Gastrocnemius medialis (tissue), 4 donors: ENCODE results near the gene CSTF1. TPM values are rescaled to one million over a fixed set of nuclear protein-coding genes. Genes with fewer than 3 reads are reported as not detected.

ENCODE experiments used
- ATAC-seq, 2 donors: fragments of 150-250 bp; one replicate each; pipeline ENCODE4 v1.9.1; 2016
- DNase-seq, 2 donors: peaks; one replicate each; pipeline ENCODE4 v3.0.0-alpha.2; 2019
- H3K27ac ChIP-seq, 4 donors: fragments of 200-600 bp; sonication (generic); 1 replicate in 1 of 4; 2 replicates in 3 of 4; pipeline ENCODE4 v1.5.1; 2016 to 2018; ENCODE audit warnings: mild to moderate bottlenecking in 2 of 4, moderate library complexity in 1 of 4
- H3K27me3 ChIP-seq, 3 donors: fragments of 200-600 bp; sonication (generic) in 2 of 3; 1 replicate in 1 of 3; 2 replicates in 2 of 3; pipeline versions ENCODE4 v1.5.1 to v1.6.0; 2016 to 2019; ENCODE audit warnings: mild to moderate bottlenecking in 1 of 3, moderate library complexity in 1 of 3
- H3K36me3 ChIP-seq, 2 donors: fragments of 200-600 bp; sonication (generic) in 1 of 2; one replicate each; pipeline ENCODE4 v1.5.1; 2017 to 2018
- H3K4me1 ChIP-seq, 2 donors: fragments of 200-600 bp; sonication (generic) in 1 of 2; one replicate each; pipeline ENCODE4 v1.5.1; 2016 to 2017; ENCODE audit warnings: mild to moderate bottlenecking in 2 of 2
- H3K4me3 ChIP-seq, 4 donors: fragments of 200-600 bp; sonication (generic) in 3 of 4; 1 replicate in 1 of 4; 2 replicates in 3 of 4; pipeline ENCODE4 v1.5.1; 2016 to 2019; ENCODE audit warnings: mild to moderate bottlenecking in 2 of 4
- H3K9me3 ChIP-seq, 3 donors: fragments of 200-600 bp; sonication (generic) in 2 of 3; 1 replicate in 1 of 3; 2 replicates in 2 of 3; pipeline ENCODE4 v1.5.1; 2016 to 2019
- POLR2A ChIP-seq, 2 donors: fragments of 450-650 bp; IDR thresholded peaks; one replicate each; pipeline ENCODE4 v1.6.1; 2017; ENCODE audit warnings: antibody characterized with exemption in 2 of 2, mild to moderate bottlenecking in 2 of 2, moderate library complexity in 2 of 2
- in situ Hi-C, 4 donors: fragments of 200-750 bp; cut with MboI; loops; one replicate each; pipeline versions ENCODE4 v1.15.0 to v1.8.0; 2017; ENCODE audit warnings: low sequenced_read_pairs in 4 of 4
- intact Hi-C: fragments of 100-400 bp; cut with DNase I; formaldehyde crosslinking; loops from one replicate; pipeline ENCODE4 v1.15.1; 2023; ENCODE audit warnings: low total_unique reads
- total RNA-seq, 4 donors: library from RNA; depleted of rRNA; stranded (reverse); fragments of >200 nt; gene quantifications; one replicate each; pipeline versions ENCODE4 v1.1.0 to v1.2.3, GENCODE V29; 2016
- TF ChIP-seq, protein P1 (sequence below), 5 experiments: fragments of 450-650 bp in 3 of 5; fragments of 200-600 bp in 2 of 5; sonication (generic) in 2 of 5; IDR thresholded peaks in 4 of 5; conservative IDR thresholded peaks in 1 of 5; 1 replicate in 4 of 5; 2 replicates in 1 of 5; pipeline ENCODE4 v1.5.1; 2016 to 2019; ENCODE audit warnings: antibody characterized with exemption in 5 of 5, mild to moderate bottlenecking in 3 of 5, moderate library complexity in 3 of 5

The CSTF1 gene
- total RNA-seq, 4 donors from 2014 or later, result 14.2 to 23.2 (median 18.9) TPM

DNA sequence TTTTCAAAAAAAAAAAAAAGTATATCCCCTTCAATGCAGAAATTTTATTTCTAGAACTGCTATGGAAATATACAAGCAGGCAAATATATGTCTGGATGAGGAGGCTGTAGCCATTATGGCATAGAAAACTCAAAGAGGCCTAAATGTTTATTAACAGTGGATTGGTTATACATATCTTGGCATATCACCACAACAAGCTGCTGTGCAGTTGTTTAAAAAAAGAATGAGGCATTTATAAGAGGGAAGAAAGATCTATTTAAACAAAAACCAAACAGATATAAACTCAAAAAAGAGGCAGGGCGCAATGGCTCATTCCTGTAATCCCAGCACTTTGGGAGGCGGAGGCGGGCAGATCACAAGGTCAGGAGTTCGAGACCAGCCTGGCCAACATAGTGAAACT is 45.8 kb downstream of the CSTF1 start:
- intact Hi-C loops (no loop called here), in situ Hi-C loops (no loop called here)
- Histone ChIP-seq H3K9me3 (no peaks in the 10 kb centered on the region), H3K4me3 (no peak overlapping the region), H3K36me3 (no peaks in the 10 kb centered on the region), H3K27me3 (no peaks in the 10 kb centered on the region), H3K4me1 (no peaks in the 10 kb centered on the region), H3K27ac (no peak overlapping the region)
- TF ChIP-seq, protein P1, sequence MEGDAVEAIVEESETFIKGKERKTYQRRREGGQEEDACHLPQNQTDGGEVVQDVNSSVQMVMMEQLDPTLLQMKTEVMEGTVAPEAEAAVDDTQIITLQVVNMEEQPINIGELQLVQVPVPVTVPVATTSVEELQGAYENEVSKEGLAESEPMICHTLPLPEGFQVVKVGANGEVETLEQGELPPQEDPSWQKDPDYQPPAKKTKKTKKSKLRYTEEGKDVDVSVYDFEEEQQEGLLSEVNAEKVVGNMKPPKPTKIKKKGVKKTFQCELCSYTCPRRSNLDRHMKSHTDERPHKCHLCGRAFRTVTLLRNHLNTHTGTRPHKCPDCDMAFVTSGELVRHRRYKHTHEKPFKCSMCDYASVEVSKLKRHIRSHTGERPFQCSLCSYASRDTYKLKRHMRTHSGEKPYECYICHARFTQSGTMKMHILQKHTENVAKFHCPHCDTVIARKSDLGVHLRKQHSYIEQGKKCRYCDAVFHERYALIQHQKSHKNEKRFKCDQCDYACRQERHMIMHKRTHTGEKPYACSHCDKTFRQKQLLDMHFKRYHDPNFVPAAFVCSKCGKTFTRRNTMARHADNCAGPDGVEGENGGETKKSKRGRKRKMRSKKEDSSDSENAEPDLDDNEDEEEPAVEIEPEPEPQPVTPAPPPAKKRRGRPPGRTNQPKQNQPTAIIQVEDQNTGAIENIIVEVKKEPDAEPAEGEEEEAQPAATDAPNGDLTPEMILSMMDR (IDR thresholded peaks at IDR 0.05 in 4 of 5, conservative IDR thresholded peaks at IDR 0.05 in 1 of 5), result no peak
- no peak for TF ChIP-seq POLR2A (IDR thresholded peaks at IDR 0.05)
- ATAC-seq (no peak), DNase-seq (no peak)

DNA sequence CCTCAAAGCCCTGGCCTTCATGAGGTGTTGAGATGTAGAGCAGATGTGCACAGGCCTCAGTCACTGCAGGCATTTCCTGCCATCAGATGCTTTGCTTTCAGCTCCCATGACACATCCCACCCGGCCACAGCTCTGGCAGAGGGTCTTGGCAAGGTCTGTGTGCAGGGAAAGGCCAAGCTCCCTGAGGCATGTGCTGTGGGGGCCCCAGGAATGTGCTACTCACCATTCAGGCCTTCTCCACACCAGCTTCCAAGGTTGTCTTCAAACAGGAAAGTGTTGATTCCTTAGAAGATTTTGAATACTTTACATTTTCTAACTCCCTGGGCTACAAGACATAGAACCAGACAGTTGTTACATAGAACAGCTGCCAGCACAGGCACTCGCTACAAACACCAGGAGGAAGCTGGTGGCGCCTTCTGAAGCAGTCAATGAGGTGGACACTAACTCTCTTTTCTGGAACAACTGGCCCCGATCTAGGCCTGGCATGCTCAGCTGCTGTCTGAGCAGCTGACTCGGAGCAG is 47.4 kb downstream of the CSTF1 start:
- intact Hi-C loops (no loop called here), in situ Hi-C loops (no loop called here)
- Histone ChIP-seq H3K27ac (no peak overlapping the region), H3K27me3 (no peaks in the 10 kb centered on the region), H3K4me1 (no peaks in the 10 kb centered on the region), H3K9me3 (no peaks in the 10 kb centered on the region), H3K36me3 (no peaks in the 10 kb centered on the region), H3K4me3 (no peak overlapping the region)
- ATAC-seq, result no peak
- peak in 1 of 2 donors; percentile 24 for DNase-seq
- no peak for TF ChIP-seq POLR2A (IDR thresholded peaks at IDR 0.05)
- TF ChIP-seq, protein P1 (IDR thresholded peaks at IDR 0.05 in 4 of 5, conservative IDR thresholded peaks at IDR 0.05 in 1 of 5), result no peak

DNA sequence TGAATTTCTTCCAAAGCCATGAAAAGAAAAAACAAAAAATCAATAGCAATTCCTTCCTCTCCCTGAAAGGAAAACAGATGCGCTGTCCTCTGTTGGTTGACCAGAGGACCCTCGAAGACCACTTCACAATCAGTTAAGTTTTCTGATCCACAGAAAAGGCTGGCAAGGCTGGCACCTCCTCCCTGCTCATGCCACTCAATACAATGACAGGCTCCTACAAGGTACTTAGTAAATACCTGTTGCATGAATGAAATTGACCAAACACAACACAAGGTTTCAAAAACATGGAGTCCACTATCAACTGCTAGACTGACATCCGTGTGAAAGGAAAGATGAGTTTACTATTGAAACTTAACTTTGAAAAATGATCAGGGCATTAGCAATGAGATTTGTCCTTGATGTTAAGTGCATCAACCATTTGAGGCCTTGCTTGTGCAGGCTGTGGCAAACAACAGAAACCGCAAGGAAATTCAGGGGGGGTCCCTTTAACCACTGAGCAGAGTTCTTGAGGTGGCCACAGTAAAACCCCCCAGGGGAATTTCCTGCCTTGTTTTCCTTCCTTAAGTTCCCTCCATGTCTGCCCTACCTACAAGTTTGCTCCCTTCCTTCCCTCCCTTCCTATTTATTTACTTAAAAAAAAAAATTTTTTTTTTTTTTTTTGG is 48.0 kb downstream of the CSTF1 start:
- intact Hi-C loops (no loop called here), in situ Hi-C loops (no loop called here)
- Histone ChIP-seq H3K4me1 (no peaks in the 10 kb centered on the region), H3K36me3 (no peaks in the 10 kb centered on the region), H3K27me3 (no peaks in the 10 kb centered on the region), H3K27ac (no peak overlapping the region), H3K9me3 (no peaks in the 10 kb centered on the region), H3K4me3 (no peak overlapping the region)
- TF ChIP-seq, protein P1 (IDR thresholded peaks at IDR 0.05 in 4 of 5, conservative IDR thresholded peaks at IDR 0.05 in 1 of 5), result no peak
- no peak for TF ChIP-seq POLR2A (IDR thresholded peaks at IDR 0.05)
- ATAC-seq, result no peak
- no peak for DNase-seq

DNA sequence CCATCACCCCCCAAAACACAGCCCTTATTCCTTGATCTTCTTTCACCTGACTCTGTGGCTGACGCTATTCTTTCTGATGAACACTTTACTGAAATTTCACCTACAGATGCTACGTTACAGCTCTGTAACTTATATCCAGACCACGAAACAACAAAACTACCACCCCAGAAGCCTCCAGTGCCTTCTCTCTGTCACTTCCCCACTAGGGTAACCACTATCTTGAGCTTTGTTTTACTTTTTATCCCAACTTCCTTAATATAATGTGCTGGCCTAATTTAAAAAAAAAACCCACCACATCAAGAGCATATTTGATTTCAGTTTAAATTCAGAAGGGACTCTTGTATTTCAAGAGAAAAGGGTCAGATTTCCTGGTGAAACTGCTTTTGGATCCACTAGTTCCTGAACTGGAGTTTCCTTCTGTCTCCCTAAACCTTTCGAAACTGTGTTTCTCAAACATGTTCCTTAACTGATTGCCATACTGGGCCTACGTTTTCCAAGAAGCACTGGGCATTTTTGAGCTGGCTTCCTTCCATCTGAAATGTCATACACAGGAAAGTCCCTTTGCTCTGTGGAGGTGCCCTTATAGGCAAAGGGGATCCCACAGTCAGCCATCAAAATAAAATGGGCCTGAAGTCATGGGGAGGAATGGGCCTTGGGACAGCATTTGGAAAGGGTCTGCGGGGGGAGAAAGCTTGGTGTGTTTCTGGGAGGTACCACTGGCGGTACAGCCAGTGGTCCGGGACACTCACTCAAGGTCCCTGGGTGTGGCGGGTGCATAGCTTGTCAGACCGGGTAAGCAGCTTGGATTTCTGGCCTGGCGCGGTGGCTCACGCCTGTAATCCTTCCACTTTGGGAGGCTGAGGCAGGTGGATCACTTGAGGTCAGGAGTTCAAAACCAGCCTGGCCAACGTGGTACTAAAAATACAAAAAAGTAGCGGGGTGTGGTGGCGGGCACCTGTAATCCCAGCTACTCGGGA is 50.2 kb downstream of the CSTF1 start:
- no peaks in the 10 kb centered on the region for H3K4me1 ChIP-seq
- ATAC-seq (no peak), DNase-seq (no peak)
- H3K36me3 ChIP-seq, result no peaks in the 10 kb centered on the region
- H3K27ac ChIP-seq, result no peak overlapping the region
- H3K27me3 ChIP-seq, result no peaks in the 10 kb centered on the region
- H3K4me3 ChIP-seq, result no peak overlapping the region
- no peaks in the 10 kb centered on the region for H3K9me3 ChIP-seq
- intact Hi-C loops, result no loop called here
- in situ Hi-C loops, result no loop called here
- TF ChIP-seq, protein P1 (IDR thresholded peaks at IDR 0.05 in 4 of 5, conservative IDR thresholded peaks at IDR 0.05 in 1 of 5), result no peak
- TF ChIP-seq POLR2A (IDR thresholded peaks at IDR 0.05), result no peak
